ENCODE data around the gene SRSF9. TPM values are rescaled to one million over a fixed set of nuclear protein-coding genes. Genes with fewer than 3 reads are reported as not detected.
"Not testable (repeated sequence)": the region's sequence is repeated elsewhere in the genome, so short reads cannot be mapped to it uniquely, and the experiment has no call there.

The SRSF9 gene
- total and polyA plus RNA-seq, 12 donors, result 25.4 to 54.7 (median 32.0) TPM

DNA sequence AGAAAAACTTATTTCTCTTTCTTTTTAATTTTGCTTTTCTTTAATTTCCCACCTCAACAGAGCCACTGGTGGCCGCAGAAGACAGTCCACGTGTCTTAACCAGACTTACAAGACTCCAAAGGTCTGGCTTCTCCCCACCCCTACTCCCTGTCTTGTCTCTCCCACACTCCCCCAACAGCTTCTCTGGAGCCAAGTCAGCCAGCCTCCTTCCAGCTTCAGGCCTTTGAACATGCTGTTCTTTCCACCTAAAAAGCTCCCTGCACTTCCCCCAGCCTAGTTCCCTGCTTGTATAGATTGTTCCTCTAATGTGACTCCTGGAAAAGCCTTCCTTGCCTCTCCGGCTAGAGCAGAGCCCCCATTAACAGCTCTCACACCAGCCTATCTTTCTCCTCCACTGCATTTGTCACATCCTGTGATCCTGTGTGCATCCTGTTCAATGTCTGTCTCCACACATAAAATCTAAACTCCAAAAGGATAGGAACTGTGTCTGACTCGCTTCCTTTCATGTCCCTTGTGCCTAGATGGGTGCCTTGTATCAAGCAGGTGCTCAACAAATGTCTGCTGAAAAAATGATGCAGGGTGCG, 18.6 kb upstream of the SRSF9 start:
- Histone ChIP-seq H3K36me3 (peaks cover 0 to 12% (median 0%) of the 10 kb centered on the region in 9 donors), H3K27me3 (no peaks in the 10 kb centered on the region), H3K4me3 (no peak overlapping the region), H3K27ac (no peak overlapping the region), H3K4me1 (peaks cover 0 to 5% (median 0%) of the 10 kb centered on the region in 9 donors), H3K9me3 (no peaks in the 10 kb centered on the region)
- intact Hi-C loops (cut with DNase I), result no loop called here
- WGBS, 2 donors, result 74 to 75% methylated on average over 5 of the region's 5 CpGs
- ATAC-seq (no peak), DNase-seq (no peak)
- TF ChIP-seq, protein P1, sequence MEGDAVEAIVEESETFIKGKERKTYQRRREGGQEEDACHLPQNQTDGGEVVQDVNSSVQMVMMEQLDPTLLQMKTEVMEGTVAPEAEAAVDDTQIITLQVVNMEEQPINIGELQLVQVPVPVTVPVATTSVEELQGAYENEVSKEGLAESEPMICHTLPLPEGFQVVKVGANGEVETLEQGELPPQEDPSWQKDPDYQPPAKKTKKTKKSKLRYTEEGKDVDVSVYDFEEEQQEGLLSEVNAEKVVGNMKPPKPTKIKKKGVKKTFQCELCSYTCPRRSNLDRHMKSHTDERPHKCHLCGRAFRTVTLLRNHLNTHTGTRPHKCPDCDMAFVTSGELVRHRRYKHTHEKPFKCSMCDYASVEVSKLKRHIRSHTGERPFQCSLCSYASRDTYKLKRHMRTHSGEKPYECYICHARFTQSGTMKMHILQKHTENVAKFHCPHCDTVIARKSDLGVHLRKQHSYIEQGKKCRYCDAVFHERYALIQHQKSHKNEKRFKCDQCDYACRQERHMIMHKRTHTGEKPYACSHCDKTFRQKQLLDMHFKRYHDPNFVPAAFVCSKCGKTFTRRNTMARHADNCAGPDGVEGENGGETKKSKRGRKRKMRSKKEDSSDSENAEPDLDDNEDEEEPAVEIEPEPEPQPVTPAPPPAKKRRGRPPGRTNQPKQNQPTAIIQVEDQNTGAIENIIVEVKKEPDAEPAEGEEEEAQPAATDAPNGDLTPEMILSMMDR (IDR thresholded peaks at IDR 0.05), result no peak

- H3K27ac ChIP-seq; H3K4me3 ChIP-seq; DNase-seq; H3K9me3 ChIP-seq; intact Hi-C loops (cut with DNase I); H3K4me1 ChIP-seq; ATAC-seq; H3K27me3 ChIP-seq: not testable (repeated sequence)
- 59 to 70% methylated on average over 7 of the region's 7 CpGs for WGBS, 2 donors
- peaks cover 0 to 12% (median 0%) of the 10 kb centered on the region in 9 donors for H3K36me3 ChIP-seq
These were observed 18.0 kb upstream of the SRSF9 start for GRCh38 chr12:120487552-120487951.

GRCh38 chr12:120485961-120486881, 16.7 kb upstream of the SRSF9 start:
- Histone ChIP-seq H3K27ac (no peak overlapping the region), H3K9me3 (no peaks in the 10 kb centered on the region), H3K27me3 (no peaks in the 10 kb centered on the region), H3K4me1 (peaks cover 0 to 5% (median 0%) of the 10 kb centered on the region in 9 donors), H3K36me3 (peaks cover 0 to 17% (median 0%) of the 10 kb centered on the region in 9 donors), H3K4me3 (no peak overlapping the region)
- TF ChIP-seq, protein P1 (IDR thresholded peaks at IDR 0.05), result no peak
- DNase-seq, result no peak
- no peak for ATAC-seq
- intact Hi-C loops (cut with DNase I), result no loop called here
- 93 to 95% methylated on average over 7 of the region's 7 CpGs for WGBS, 2 donors

- Histone ChIP-seq H3K4me1 (peaks cover 0 to 4% (median 0%) of the 10 kb centered on the region in 9 donors), H3K27ac (no peak overlapping the region), H3K27me3 (no peaks in the 10 kb centered on the region), H3K9me3 (no peaks in the 10 kb centered on the region), H3K36me3 (peaks cover 0 to 9% (median 0%) of the 10 kb centered on the region in 9 donors), H3K4me3 (no peak overlapping the region)
- TF ChIP-seq, protein P1 (IDR thresholded peaks at IDR 0.05), result no peak
- intact Hi-C loops (cut with DNase I), result no loop called here
- DNase-seq (no peak), ATAC-seq (no peak)
- WGBS, 2 donors, result 97 to 100% methylated on average over 1 of the region's 1 CpG
These were observed 14.1 kb upstream of the SRSF9 start for GRCh38 chr12:120483621-120484020.

Measured in heart right ventricle (tissue), 16 donors.